Stromal cell of bone marrow (primary cell): ENCODE data around the gene FGR.
"Not testable (repeated sequence)": the region's sequence is repeated elsewhere in the genome, so short reads cannot be mapped to it uniquely, and the experiment has no call there.

Experiments used
- DNase-seq: peaks from one replicate; pipeline ENCODE4 v3.0.0-alpha.2; 2012; ENCODE audit warnings: low read depth

Gene FGR

GRCh38 chr1:27634177-27634984 lies 604 bp downstream of the FGR start:
- DNase-seq: no peak

DNA sequence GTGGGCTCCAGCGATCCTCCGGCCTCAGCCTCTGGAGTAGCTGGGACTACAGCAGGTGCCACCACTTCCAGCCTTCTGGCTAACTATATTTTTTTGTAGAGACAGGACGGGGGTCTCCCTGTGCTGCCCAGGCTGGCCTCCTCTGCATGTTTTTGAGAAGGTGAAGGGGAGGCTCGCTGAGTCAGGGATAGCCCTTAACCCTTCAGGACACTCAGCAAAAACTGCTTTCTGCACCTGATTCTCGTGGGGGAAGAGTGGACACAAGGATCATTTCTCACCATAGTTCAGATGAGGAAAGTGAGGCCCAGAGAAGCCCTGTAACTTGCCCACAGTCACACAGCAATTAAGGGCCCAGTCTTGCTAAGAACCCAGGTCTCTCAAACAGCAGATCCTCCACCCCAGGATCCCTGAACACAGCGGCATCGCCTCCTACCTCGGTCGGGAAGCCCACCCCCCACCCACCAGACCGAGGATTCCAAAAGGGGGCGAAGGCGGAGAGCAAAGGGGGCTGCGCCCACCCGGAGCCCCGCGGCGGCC lies 1.3 kb downstream of the FGR start:
- no peak for DNase-seq

GRCh38 chr1:27633298-27633610 lies 1.7 kb downstream of the FGR start:
- DNase-seq: no peak

DNA sequence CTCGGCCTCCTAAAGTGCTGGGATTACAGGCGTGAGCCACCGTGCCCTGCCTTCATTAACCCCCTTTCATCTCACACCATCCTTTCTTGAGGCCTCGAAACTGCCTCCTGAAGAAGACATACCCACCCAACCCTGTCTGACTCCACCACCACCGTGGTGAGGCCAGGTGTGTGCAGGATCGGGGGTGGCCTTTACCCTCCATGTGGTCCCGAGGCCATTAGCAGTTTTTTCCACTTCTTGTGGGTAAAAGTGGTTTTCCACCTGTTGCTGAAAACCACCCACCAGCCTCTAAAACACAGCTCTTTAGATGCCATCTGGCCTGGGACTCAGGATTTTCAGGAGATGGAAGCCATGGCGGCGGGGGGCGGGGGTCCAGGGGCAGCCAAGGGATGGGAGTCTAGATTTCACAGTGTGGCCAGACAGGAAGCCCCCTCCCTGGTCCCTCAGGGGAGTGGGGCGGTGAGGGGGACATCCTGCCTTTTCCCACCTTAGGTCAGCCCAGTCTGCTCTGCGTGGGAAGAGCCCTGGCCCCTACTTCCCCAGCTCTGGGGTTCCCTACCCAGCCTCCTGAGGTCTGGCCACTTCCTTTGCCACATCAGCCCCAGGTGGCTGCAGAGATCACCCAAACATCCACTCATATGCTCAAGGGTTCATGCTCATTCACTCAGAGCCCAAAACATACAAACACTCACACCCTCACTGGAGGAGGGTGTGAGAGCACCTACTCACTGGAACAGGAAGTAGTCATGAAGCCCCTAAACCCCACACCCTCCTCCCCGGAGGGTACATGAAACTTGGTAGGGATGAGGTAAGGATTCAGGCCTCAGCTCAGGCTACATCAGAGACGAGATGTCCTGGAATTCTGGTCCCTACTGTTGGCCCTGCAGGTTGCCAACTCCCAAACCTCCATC lies 2.3 kb downstream of the FGR start:
- DNase-seq: no peak

GRCh38 chr1:27630859-27631491 lies 4.0 kb downstream of the FGR start:
- DNase-seq: no peak

DNA sequence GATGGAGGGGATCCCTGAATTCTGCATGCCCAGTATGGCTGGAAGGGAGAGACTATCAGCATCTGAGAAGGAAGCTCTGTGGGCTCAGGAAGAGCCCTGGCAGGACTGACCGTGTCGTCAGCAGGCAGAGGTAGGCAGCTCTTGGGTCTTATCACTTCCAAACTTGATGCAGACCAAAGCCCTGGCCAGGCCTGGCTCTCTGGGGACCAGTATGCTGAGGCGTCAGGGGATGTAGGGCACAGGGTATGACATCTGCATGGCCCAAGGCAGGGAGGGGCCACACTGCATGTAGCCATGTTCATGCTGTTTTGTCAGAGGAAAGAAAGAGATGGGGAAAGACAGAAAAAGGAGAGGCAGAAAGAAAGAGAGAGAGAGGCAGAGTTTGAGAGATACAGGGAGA lies 6.3 kb downstream of the FGR start:
- no peak for DNase-seq

- not testable (repeated sequence) for DNase-seq
These were observed 7.3 kb downstream of the FGR start for GRCh38 chr1:27627733-27628132.

DNA sequence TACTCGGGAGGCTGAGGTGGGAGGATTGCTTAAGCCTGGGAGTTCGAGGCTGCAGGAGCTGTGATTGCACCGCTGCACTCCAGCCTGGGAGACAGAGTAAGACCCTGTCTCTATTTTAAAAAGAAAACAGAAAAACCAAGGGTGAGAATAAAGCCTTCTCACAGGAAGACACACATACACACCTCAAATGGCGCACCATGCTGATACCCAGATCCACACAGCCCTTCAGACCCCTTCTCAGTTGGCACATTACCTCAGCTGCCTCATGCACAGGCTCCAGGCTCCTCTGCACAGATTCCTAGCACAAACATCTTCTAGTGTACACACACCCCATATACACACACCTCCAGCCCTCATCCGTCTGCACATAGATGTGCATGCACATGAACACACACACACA lies 7.9 kb downstream of the FGR start:
- no peak for DNase-seq

- DNase-seq: no peak
These were observed 8.7 kb downstream of the FGR start for GRCh38 chr1:27626031-27626935.

GRCh38 chr1:27624467-27625178 lies 10.4 kb downstream of the FGR start:
- no peak for DNase-seq

- no peak for DNase-seq
These were observed 11.4 kb downstream of the FGR start for GRCh38 chr1:27623327-27624212.

DNA sequence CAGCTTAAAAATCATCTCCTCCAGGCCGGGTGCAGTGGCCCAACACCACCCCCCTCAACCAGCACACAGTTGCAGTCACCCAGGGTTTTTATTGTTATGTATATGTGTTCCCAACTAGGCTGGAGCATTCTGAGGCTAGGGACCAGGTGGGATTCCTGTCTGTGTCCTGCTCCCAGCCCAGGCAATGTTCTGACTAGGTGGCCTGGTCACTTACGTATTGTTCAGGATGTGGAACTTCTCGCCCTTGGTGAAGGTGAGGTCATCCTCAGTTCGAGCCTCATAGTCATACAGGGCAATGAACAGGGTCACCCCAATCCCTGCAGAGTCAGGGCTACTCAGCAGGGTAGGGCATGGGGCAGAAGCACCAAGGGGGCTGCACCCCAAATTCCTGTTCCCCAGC lies 12.2 kb downstream of the FGR start:
- DNase-seq: no peak

- DNase-seq: no peak
These were observed 13.7 kb downstream of the FGR start for GRCh38 chr1:27621051-27621920.

DNA sequence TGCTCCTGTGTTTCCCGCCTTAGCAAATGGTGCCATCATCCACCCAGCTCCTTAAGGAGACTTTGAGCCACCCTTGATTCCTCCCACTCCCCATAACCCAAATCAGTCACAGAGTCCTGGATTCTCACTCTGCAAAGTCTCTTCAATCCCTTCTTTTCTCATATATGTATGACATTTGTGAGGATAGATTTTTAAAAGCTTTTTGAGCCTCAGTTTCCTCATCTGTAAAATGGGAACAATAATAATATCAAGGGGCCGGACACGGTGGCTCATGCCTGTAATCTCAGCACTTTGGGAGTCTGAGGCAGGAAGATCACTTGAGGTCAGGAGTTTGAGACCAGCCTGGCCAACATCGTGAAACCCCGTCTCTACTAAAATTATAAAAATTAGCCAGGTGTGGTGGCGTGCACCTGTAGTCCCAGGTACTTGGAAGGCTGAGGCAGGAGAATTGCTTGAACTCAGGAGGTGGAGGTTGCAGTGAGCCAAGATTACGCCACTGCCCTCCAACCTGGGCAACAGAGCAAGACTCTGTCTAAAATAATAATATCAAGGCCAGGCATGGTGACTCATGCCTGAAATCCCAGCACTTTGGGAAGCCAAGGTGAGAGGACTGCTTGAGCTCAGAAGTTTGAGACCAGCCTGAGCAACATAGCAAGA lies 15.1 kb downstream of the FGR start:
- DNase-seq: not testable (repeated sequence)

GRCh38 chr1:27618341-27619082 lies 16.5 kb downstream of the FGR start:
- no peak for DNase-seq

- no peak for DNase-seq
These were observed 17.6 kb downstream of the FGR start for GRCh38 chr1:27617420-27617819.

GRCh38 chr1:27616441-27616840 lies 18.5 kb downstream of the FGR start:
- no peak for DNase-seq
